HG03175 (cell line): Measurements from ENCODE around the gene LMTK3.

Experiments used
- ATAC-seq: cut with Tn5 transposase; IDR thresholded peaks from one replicate; pipeline ENCODE4 v1.9.1; 2021; ENCODE audit warnings: mild to moderate bottlenecking, moderate library complexity; ENCODE audit not compliant: unreplicated experiment

LMTK3 gene

DNA sequence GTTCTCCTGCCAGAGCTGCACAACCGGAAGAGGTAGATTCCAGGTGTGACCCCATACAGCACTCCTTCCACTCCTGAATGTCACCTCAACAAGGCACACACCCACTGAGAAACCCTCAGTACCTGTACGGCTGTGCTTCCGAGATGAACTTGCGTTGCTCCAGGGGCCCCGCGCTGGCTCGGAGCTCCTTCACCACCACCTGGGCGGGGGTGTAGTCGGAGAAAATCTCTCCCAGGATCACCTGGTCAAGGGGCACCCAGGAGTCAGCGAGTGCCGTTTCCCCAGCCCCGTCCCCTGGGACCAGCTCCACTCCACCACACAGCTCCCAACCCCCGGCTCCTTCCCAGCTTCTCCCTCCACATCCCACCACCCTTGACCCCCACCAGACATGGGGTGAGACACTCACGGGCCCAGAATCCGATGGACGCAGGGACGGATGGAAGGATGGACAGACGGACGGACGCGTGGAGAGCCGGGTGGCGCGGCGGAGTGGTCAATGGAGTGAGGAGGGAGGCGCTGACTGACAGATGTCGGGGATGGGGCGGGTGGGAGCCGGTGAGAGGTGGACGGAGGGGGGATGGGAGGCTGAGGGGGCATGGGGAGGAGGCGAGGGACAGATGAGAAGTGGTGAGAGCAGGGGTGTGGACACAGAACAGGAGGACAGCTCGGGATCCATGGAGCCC lies 2.8 kb downstream of the LMTK3 start:
- ATAC-seq = no peak

DNA sequence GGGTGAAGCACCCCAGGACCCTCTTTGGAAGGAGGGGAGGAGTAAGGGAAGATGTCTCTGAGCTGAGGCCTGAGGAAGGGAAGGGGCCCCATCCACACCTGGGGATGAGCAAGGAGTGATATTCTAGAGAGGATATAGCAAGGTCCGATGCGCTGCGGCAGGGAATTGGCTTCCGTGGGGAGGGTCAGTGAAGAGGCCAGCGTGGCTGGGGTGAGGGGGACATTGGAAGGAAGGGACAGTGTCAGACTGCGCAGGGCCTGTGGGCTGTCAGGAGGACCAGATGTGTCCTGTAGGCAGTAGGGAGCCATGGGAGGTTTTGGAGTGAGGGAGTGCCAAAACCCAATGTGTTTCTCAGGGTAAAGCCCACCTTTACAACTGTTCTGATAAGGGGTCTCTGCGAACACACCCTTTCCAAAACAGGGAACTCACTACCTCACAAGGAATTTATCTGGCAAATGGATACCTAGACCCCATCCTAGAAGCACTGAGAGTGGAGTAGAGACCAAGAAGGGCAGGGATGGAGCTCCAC lies 3.7 kb downstream of the LMTK3 start:
- no peak for ATAC-seq

DNA sequence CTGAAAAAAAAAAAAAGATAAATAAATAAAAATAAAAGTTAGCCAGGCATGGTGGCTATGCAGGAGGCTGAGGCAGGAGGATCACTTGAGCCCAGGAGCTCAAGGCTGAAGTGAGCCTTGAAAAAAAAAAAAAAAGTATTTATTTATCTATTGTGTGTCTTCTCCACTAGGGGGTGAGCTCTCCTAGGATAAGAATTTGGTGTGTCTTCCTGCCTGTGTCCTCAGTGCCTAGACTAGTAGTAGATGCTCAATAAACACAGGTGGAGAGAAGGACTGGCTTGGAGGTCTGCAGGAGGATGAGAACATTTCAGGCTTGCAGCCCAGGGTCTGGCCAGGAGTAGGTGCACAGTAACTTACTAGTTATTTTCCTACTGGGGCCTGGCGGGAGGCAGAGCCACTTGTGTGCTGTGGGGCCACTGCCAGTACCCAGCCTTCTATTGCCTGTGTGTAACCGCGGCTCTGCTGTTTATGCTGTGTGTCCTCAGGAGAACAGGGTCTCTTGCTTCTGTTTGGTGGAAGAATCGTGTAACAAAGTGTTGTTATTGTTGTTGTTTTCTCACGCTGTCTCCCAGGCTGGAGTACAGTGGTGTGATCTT lies 5.4 kb downstream of the LMTK3 start:
- ATAC-seq = no peak

DNA sequence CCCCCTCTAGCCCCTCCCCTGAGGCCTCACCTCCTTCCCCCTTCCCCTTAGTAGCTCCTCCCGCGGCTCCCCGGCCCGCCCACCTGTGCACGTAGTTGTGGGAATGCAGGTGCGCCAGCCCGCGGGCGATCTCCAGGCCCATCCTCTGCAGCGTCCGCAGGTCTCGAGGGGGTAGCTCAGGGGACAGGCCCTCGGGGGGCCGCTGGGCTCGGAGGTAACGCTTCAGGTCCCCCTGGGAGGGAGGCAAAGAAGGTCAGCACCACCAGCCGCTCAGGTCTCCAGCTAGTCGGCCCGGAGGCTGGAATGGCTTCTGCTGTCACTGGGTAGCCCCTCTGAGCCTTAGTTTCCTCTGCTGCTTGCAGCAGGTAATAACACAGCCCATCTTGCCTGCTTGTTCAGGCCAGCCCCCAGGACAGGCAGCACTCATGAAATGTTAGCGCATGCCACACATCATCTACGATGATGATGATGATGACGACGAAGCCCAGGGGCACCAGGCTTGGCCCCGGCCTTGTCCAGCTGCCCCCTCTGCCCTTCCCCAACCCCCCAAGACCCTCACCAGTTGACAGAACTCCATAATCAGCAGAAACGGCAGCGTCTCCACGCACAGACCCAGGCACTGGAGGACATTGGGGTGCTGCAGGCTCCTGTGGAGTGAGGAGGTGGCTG lies 9.2 kb downstream of the LMTK3 start:
- no peak for ATAC-seq

DNA sequence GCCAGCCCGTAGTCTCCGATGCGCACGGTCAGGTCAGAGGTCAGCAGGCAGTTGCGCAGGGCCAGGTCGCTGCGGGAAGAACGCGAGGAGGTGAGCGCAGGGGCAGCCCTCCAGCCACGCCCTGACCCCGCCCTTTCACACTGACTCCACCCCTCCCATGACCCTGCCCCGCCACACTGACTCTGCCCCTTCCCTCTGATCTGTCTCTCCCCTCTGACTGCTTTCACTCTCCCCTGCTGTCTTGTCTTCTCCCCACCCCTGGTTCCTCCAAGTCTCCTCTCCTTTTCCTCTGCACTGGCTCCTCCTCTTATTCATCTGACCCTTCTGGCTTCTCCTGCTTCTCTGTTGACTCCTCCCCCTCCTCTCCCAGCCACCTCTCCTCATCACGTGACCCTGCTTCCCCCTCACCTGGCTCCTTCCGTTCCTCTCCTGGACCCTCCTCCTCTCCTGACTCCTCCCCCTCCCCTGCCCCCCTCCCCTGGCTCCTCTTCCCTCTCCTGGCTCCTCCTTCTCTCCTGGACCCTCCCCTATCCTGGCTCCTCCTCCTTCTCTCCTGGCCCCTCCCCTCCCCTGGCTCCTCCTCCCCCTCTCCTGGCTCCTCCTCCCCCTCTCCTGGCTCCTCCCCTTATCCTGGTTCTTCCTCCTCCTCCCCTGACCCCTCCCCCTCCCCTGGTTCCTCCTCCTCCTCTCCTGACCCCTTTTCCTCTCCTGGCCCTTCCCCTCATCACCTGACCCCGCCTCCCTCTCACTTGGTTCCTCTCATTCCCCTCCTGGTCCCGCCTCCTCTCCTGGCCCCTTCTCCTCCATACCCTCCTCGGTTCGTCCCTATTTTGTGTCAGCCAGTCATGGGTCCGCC lies 9.9 kb downstream of the LMTK3 start:
- ATAC-seq = no peak

DNA sequence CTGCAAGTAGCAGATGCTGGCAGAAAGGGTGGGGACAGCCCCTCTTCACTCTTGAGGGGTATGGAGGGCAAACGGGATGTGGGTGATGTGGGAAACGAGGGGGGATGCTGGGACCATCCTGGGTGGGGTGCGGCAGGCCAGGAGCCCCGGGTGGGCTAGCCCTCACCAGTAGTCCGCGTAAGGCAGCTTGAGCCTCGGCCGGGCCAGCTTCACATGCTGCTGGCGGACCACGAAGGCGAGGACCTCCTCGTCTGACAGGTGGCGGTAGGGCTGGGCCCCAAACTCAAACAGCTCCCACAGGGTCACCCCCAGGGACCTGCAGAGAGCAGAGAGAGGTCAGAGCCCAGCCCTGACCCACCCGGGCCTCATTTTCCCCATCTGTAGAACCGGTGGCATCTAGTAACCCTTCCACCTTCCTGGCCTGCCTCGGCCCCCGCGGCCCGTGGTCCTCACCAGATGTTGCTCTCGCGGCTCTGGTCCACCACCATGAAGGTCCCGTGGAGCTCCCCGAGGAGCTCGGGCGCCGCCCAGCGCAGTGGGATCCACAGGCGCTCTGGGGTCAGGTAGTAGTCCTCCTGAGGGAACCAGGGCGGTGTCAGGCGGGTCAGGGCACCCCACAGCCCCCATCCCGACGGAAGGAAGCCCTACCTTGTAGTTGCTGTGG lies 10.7 kb downstream of the LMTK3 start:
- no peak for ATAC-seq

DNA sequence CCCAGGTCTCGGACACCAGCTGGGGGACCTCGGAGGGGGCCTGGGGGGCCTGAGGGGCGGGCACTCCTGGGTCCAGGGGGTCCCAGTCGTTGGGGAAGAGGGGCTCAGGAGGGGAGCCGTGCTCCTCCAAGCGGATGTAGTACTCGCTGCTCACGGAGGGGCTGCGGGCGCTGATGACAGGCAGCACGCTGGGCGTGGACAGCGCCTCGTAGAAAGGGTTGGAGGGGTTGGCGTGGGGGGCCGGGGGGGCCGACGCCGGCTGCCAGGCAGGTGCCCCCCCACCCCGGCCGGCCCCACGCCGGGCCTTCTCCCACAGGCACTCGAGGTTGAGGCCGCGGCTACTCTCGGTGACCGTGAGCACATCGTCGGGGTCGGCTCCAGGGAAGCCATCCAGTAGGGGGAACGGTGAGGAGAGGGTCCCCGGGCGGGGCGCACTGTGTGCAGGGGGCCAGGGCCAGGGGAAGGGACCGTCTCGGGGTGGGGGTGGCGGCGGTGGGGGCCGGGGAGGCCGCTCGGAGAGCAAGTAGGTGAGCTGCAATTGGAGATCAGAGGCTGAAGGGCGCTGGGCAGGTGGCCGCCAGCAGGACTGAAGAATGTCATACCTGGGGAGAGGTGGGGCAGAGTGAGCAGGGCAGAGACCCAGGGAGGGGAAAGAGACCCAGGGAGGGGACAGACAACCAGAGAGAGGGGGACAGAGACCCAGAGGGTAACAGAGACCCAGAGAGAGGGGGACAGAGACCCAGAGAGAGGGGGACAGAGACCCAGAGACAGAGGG lies 12.1 kb downstream of the LMTK3 start:
- no peak for ATAC-seq

DNA sequence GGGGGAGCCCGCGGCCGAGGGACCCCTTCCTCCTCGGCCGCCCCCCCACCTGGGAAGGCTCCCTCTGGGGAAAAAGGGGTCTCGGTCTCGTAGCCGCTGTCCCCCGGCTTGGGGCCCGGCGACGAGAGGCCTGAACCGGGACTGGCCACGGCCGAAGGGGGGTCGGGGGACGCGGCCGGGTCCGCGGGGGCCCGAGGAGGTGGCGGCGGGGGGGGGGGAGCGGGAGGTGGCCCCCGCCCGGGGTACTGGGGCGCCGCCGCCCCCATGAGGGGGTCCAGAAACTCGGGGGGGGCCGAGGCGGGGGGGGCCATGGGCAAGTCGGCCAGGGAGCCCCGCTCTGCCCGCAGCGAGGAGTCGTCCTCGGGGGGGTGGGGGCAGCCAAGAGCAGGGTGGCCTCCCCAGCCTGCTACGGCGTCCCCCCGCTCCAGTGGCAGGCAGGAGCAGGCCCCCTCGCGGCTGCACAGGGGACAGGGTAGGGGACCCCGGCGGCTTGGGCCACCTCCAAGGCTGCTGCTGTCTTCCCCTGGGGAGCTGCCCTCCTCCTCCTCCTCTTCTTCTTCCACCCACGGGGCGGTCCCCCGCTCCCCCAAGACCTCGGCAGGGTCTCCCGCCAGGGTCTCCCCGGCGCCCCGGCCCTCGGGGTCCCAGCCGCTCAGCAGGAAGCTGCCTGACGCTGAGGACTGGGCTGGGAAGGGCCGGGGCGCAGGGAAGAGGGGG lies 12.9 kb downstream of the LMTK3 start:
- no peak for ATAC-seq

DNA sequence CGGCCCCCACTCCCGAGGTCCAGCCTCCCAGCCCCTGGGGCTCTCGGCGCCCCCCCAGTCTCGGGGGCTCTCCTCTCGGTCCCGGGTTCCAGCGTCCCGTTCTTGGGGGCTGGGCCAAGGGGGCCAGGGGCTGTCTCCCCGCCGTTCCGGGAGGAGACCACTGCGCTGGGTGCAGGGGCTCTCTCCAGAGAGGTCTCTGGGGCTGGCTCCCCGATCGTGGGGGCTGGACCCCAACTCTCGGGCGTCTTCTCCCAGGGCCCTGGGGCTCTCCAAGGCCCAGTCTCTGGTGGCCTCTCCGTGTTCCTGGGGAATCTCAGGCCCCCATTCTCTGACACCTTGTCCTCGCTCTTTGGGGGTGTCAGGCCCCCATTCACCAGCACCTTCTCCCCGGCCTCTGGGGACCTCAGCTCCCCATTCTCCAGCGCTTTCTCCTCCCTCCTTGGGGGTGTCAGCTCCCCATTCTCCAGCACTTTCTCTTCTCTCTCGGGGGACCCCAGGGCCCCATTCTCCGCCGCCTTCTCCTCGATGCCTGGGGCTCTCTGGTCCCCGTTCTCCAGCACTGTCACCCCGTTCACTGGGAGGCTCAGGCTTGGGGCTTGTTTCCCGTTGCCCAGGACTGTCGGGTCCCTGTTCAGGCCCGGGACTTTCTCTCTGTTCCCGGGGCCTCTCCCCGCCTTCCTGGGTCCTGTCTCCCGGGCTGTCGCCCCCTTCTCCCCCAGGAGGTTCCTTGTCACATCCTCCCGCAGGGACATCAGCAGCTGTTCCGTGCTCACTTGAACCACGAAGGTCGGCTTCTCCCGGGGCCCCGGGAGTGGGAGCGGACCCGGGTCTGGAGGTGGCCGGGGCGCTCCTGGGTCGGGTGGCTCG lies 13.7 kb downstream of the LMTK3 start:
- no peak for ATAC-seq

DNA sequence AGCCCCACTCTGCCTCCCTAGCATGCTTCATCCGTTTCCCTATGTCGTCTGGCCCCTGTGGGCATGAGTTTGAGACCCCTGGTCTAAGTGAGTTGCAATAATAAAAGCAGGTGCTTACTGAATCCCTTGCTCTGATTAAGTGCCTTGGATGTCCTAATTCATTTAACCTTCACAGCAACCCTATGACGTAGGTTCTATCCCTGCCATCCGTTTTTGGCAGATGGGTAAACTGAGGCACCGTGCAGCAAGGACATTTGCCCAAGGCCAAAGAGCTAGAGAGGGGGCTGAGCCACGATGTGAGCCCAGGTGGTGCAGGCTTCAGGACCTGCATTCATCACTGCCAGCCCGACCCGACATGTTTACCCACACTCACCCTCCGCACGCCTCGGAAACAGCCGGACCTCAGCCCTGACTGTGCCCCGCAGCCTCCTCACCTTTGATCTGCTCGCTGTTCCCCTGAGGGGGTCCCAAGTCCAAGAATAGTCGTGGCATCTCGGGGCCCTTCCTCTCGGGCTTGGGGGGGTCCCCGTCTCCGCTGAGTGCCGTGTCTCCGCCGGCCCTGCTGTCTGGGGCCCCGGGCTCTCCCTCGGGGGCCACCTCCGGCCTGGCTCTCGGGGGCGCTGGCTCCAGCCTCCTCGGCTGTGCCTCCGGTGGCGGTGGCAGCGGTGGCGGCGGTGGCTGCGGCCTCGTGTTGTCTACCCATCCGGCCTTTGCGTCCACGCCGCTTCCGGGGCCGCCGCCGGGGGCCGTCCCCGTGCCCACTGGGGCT lies 14.5 kb downstream of the LMTK3 start:
- no peak for ATAC-seq

DNA sequence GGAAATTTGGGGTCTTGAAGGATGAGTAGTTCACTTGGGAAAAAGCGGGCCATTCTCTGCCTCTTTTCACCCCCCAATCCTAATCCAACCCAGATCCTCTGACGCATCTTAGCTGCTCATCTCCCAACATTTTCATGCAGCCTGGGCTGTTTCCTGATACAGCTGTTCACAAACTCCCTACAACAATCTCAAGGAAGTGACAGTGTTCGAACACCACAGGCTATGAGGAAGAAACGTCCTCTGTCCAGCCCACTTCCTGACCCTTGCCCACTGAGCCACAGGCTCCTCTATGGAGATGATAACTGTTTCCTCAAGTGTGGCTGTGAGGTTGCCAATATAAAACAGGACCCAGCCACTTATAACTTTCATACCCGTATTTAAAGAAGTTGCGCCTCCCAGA lies 16.2 kb downstream of the LMTK3 start:
- ATAC-seq = no peak

DNA sequence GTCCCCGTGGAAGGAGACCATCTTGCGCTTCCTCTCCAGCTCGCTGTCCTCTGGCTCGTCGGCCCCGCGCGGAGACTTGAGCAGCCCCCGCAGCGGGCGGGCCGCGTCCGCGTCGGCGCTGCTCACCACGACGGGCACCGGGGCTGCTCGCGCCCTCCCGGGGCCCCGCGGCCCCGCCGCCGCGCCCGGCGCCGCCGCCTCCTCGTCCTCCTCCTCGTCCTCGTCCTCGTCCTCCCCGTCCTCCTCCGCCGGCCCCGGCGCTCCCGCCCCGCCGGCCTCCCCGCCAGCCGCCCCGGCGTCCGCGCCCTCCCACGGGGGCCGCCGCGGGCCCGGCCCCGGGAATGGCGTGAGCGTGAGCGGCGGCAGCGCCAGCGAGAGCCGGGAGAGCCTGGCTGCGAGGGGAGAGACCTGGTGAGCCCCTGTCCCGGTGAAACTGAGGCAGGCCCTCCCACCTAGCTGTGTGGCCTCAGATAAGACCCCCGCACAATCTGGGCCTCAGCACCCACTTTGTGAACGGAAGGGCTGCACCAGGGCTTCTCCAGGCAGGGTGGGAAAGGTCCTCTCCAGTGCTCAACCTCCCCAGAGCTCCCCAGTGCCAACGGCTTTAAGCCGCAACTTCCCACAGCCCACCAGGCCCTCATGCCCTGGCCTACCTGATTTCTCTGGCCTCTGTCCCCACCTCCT lies 17.8 kb downstream of the LMTK3 start:
- ATAC-seq = no peak

DNA sequence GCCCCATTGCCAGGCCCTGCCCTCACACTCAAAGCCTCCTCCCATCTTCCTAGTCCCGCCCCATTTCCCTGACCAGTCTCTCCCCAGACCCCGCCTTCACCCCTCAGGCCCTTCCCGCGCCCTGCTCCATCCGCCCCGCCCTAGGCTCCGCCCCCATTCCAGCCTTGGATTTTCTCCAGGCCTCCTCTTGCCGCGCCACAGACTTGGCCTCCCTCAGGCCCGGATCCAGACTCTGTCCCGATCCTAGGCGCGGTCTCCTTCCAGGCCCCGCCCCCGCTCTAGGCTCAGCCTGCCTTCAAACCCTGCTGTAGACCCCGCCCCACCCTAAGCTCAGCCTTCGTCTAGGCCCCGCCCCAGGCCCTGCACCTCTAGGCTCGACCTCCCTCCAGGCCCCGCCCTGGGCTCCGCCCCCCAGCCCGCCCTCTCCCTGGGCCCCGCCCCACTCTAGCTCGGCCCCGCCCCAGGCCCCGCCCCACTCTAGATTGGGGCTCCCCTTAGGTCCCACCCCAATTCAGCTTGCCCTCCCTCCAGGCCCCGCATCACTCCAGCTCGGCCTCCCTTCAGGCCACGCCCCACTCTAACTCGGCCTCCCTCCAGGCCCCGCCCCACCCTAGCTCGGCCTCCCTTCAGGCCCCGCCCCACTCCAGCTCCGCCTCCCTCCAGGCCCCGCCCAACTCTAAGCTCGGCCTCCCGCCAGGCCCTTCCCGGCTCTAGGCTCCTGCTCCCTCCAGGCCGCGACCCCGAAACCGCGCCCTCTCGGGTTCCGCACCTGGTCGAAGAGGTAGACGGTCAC lies 18.5 kb downstream of the LMTK3 start:
- ATAC-seq = peak; percentile 83

DNA sequence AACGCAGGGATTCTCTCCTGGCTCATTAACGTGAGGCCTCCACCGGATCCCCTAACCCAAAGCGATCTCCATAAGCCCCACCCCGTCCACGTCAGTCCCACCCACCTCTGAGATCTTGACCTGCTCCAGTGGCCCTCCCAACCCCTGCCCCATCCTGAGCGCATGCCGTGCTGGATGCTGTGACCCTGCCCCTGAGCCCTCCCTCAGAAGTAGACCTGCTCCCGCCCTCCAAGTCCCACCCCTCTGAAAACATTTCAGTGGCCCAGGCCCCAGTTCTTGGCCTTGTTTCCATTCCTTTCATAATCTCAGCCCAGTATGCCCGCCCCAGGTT lies 19.9 kb downstream of the LMTK3 start:
- no peak for ATAC-seq

DNA sequence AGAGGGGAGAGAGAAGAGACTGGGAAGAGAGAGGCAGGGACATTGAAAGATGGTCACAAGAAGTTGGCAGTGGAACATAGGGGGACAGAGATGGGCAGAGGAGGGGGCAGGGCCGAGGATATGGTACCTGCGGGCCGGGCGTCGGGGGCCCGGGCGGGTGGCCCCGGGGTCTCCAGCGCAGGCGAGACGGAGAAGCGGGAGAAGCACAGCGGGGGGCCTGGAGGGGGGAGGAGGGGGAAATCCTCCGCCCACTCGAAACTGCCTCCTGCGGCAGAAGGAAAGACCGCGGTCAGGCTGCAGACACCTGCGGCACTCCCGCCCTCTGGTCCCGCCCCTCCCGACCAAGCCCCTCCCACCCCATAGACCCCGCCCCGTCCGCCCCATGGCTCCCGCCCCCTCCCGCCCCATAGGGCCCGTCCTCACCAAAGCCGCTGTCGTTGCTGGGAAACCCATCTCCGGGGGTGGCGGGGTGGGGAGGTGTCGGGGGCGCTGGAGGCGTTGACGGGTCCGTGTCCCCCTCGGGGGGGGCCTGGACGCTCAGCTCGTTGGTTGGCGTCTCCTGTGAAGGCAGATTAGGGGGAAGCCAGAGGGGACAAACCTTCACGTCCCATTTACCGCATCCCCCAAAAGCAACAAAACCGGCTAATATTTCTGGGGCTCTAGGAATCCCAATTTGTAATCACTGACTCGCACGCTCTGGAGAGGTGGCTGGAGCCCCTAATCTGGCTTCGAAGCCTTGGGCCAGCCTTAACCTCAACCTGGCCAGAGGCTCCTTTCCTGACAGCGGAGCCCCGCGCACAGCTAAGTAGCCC lies 20.4 kb downstream of the LMTK3 start:
- ATAC-seq = no peak
